ENCODE results near the gene OGFOD3. TPM values are rescaled to one million over a fixed set of nuclear protein-coding genes. Genes with fewer than 3 reads are reported as not detected.

The OGFOD3 gene
- total and polyA plus RNA-seq, 9 of the 15 experiments (the other 6 are each of a cell fraction or from before 2014, with no cell fraction given) = 0.69 to 44.7 (median 18.9) TPM

DNA sequence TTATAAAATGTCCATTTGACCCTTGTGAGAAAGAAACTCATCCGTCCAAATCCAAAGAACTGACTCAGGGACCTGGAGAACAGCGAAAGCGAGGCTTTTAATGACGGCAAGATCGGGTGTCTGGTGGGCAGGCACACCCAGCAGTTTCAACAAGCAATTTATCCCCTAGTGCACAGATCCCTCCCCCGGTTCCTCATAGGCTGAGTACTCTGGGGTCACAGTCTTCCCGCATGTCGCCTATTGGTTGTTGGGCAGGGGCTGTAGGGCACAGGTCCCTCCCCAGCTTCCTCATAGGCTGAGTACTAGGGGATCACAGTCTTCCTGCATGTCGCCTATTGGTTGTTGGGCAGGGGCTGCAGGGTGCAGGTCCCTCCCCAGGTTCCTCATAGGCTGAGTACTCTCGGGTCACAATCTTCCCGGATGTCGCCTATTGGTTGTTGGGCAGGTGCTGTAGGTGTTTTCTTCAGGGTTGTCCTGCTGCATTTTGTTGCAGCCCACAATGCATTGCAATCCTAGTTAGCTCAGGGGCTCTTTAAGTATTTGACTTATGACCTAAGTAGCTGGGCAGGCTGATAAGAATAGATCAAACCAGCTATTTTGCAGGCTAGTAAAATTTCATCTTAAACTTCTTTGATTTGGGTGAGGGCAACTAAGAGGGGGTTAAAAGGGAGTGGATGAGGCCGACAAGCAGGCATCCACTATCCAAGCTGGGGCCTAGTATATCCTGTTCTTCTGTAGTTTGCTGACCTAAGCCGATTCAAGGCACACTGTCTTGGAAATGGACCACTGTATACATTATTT is 50.5 kb downstream of the OGFOD3 start (continued):
- TF ChIP-seq ZNF347 (CRISPR knock-in tag; IDR thresholded peaks at IDR 0.05; ENCODE audit: low read depth) = no peak
- TF ChIP-seq MCM2 (IDR thresholded peaks at IDR 0.05; ENCODE audit: low read depth) = no peak
- TF ChIP-seq ZNF551 (CRISPR knock-in tag; IDR thresholded peaks at IDR 0.05) = no peak
- TF ChIP-seq, protein P1, sequence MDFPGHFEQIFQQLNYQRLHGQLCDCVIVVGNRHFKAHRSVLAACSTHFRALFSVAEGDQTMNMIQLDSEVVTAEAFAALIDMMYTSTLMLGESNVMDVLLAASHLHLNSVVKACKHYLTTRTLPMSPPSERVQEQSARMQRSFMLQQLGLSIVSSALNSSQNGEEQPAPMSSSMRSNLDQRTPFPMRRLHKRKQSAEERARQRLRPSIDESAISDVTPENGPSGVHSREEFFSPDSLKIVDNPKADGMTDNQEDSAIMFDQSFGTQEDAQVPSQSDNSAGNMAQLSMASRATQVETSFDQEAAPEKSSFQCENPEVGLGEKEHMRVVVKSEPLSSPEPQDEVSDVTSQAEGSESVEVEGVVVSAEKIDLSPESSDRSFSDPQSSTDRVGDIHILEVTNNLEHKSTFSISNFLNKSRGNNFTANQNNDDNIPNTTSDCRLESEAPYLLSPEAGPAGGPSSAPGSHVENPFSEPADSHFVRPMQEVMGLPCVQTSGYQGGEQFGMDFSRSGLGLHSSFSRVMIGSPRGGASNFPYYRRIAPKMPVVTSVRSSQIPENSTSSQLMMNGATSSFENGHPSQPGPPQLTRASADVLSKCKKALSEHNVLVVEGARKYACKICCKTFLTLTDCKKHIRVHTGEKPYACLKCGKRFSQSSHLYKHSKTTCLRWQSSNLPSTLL (IDR thresholded peaks at IDR 0.05) = peak; percentile 90
- no peak for TF ChIP-seq ZFPM2 (CRISPR knock-in tag; IDR thresholded peaks at IDR 0.05)
- TF ChIP-seq TBP (optimal IDR thresholded peaks at IDR 0.05; ENCODE audit: low read depth, low read length) = peak; percentile 74
- no peak for TF ChIP-seq PATZ1 (CRISPR knock-in tag; IDR thresholded peaks at IDR 0.05; ENCODE audit: borderline replicate concordance)
- TF ChIP-seq GABPB1 (CRISPR knock-in tag; IDR thresholded peaks at IDR 0.05) = peak; percentile 61; the same call in 1 of the 2 replicates
- peak; percentile 73 for TF ChIP-seq ZNF143 (CRISPR knock-in tag; IDR thresholded peaks at IDR 0.05)
- no peak for TF ChIP-seq ZNF444 (CRISPR knock-in tag; IDR thresholded peaks at IDR 0.05)
- no peak for TF ChIP-seq JUN (IDR thresholded peaks at IDR 0.05; ENCODE audit: borderline replicate concordance, low read depth, low read length)
- no peak for TF ChIP-seq JUN (CRISPR knock-in tag; IDR thresholded peaks at IDR 0.05; ENCODE audit: borderline replicate concordance)
- TF ChIP-seq KAT8 (IDR thresholded peaks at IDR 0.05; ENCODE audit: low read depth) = no peak
- peak; percentile 1; the same call in 1 of the 2 replicates for TF ChIP-seq MAFK (IDR thresholded peaks at IDR 0.05; ENCODE audit: low read length)
- TF ChIP-seq SP2 (IDR thresholded peaks at IDR 0.05; ENCODE audit: extremely low read depth, low read depth, low read length, poor library complexity, severe bottlenecking) = peak; percentile 88
- TF ChIP-seq PML (IDR thresholded peaks at IDR 0.05; ENCODE audit: low read length) = peak; percentile 45; the same call in 1 of the 2 replicates
- no peak for TF ChIP-seq COPS2 (conservative IDR thresholded peaks at IDR 0.05)
- no peak for TF ChIP-seq FOXP4 (CRISPR knock-in tag; IDR thresholded peaks at IDR 0.05; ENCODE audit: borderline replicate concordance)
- no peak for TF ChIP-seq ILF3 (IDR thresholded peaks at IDR 0.05; ENCODE audit: borderline replicate concordance)
- TF ChIP-seq TCF3 (CRISPR knock-in tag; IDR thresholded peaks at IDR 0.05) = 0 out of 2 replicates have a peak, but pooled peaks have one; percentile 29
- TF ChIP-seq SMARCC2 (IDR thresholded peaks at IDR 0.05; ENCODE audit: low read depth) = no peak
- TF ChIP-seq, protein P2, sequence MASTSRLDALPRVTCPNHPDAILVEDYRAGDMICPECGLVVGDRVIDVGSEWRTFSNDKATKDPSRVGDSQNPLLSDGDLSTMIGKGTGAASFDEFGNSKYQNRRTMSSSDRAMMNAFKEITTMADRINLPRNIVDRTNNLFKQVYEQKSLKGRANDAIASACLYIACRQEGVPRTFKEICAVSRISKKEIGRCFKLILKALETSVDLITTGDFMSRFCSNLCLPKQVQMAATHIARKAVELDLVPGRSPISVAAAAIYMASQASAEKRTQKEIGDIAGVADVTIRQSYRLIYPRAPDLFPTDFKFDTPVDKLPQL (IDR thresholded peaks at IDR 0.05; ENCODE audit: extremely low read depth, insufficient read length) = peak; percentile 67
